ENCODE measurements around the gene ELL.

Gene ELL

DNA sequence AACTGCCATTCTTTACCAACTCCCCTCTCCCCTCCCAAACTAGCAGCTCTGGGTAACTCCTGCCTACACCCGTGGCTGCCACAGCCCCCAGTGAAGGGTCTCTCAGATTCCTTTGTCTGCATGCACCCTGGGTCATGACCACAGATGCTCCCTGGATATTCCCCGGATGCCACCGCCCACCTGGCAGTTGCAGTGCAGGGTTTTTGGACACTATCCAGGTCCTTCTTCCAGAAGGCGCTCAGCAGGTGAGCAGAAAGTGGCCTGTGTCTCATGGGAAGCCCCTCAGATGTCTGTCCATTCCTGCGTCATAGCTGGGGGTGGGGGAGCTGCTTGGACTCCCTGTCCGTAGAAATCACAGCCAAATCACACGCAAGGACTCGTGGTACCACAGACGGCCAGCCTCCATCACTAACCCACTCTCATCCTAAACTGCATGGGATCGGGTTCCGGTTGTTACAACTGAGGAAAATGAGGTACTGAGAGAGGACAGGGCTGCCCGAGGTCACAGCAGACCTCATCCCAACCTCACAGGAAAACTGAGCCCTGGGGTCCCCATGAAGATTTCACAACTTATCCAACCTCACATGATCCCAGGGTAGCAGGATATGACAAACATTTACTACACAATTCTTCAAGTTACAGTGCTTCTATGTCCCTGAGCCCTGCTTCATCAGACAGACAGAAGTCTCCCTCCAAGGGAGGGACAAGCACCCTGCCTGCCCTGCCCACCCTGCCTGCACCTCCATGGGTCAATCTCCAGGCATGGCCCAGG is 38.6 kb downstream of the ELL start:
- H3K36me3 ChIP-seq (ENCODE audit: insufficient read depth, low read length): no peaks in the 10 kb centered on the region
- no peak for DNase-seq (ENCODE audit: low read depth, low spot score)

GRCh38 chr19:18481505-18482222 is 40.2 kb downstream of the ELL start:
- DNase-seq (ENCODE audit: low read depth, low spot score): no peak
- TF ChIP-seq POLR2AphosphoS5 (IDR thresholded peaks at IDR 0.05; ENCODE audit: borderline replicate concordance, low read depth, low read length) (no peak), FOXP2 (optimal IDR thresholded peaks at IDR 0.05; ENCODE audit: control extremely low read depth, extremely low read length, insufficient read depth) (no peak), EZH2 (IDR thresholded peaks at IDR 0.05) (no peak)
- Histone ChIP-seq H3K9me3 (ENCODE audit: low read depth, low read length) (no peaks in the 10 kb centered on the region), H3K27ac (no peak overlapping the region), H3K4me3 (no peak overlapping the region), H3K36me3 (ENCODE audit: insufficient read depth, low read length) (no peaks in the 10 kb centered on the region), H3K9ac (ENCODE audit: insufficient read length) (no peak overlapping the region)

More for the DNA sequence above, 38.6 kb downstream of the ELL start:
- Histone ChIP-seq H3K9me3 (ENCODE audit: low read depth, low read length) (no peaks in the 10 kb centered on the region), H3K27ac (no peak overlapping the region), H3K4me3 (no peak overlapping the region), H3K9ac (ENCODE audit: insufficient read length) (no peak overlapping the region)
- TF ChIP-seq EZH2 (IDR thresholded peaks at IDR 0.05) (no peak), FOXP2 (optimal IDR thresholded peaks at IDR 0.05; ENCODE audit: control extremely low read depth, extremely low read length, insufficient read depth) (no peak), POLR2AphosphoS5 (IDR thresholded peaks at IDR 0.05; ENCODE audit: borderline replicate concordance, low read depth, low read length) (no peak)

GRCh38 chr19:18480006-18480691 is 41.7 kb downstream of the ELL start:
- Histone ChIP-seq H3K36me3 (ENCODE audit: insufficient read depth, low read length) (no peaks in the 10 kb centered on the region), H3K4me3 (no peak overlapping the region), H3K9ac (ENCODE audit: insufficient read length) (no peak overlapping the region), H3K27ac (no peak overlapping the region), H3K9me3 (ENCODE audit: low read depth, low read length) (no peaks in the 10 kb centered on the region)
- no peak for DNase-seq (ENCODE audit: low read depth, low spot score)
- no peak for TF ChIP-seq EZH2 (IDR thresholded peaks at IDR 0.05)
- no peak for TF ChIP-seq FOXP2 (optimal IDR thresholded peaks at IDR 0.05; ENCODE audit: control extremely low read depth, extremely low read length, insufficient read depth)
- no peak for TF ChIP-seq POLR2AphosphoS5 (IDR thresholded peaks at IDR 0.05; ENCODE audit: borderline replicate concordance, low read depth, low read length)

DNA sequence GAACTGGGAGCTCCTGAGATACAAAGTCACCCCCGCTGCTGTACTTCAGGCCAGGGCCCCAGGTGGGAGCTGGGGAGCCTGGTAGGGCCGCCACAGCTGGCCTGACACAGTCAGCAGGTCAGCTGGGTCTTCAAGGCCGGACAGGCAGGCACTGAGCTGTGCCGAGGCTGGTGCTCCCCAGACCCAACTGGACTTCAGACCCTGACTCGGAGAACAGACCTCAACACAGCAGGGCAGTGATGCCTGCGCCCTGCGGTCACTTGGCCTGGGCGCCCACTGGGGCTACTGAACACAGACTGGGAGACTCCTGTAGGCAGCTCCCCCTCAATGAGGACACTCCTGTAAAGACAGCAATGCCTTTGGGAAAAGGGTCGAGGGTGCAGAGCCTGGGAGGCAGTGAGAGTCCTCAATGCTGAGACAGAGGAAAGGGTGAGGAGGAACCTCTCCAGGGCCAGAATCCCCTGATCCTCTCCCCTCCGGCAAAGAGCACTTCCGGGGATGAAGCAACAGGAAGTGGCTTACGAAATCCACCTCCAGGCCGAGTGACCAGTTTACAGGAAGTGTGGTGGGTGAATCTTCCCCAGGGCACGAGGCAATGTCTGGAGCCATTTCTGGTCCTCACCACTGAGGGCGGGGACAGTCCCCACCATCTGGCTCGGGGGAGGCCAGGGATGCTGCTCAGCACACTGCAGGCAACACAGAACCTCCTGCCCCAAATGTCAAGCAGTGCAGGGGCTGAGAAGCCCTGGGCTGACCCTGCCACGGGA is 43.1 kb downstream of the ELL start:
- no peaks in the 10 kb centered on the region for H3K9me3 ChIP-seq (ENCODE audit: low read depth, low read length)
- H3K4me3 ChIP-seq: peak overlapping the region; percentile 28; the same call in 1 of the 2 replicates
- H3K27ac ChIP-seq: no peak overlapping the region
- DNase-seq (ENCODE audit: low read depth, low spot score): peak; percentile 35
- no peak overlapping the region for H3K9ac ChIP-seq (ENCODE audit: insufficient read length)
- H3K36me3 ChIP-seq (ENCODE audit: insufficient read depth, low read length): no peaks in the 10 kb centered on the region
- peak; percentile 44; the same call in 1 of the 2 replicates for TF ChIP-seq POLR2AphosphoS5 (IDR thresholded peaks at IDR 0.05; ENCODE audit: borderline replicate concordance, low read depth, low read length)
- no peak for TF ChIP-seq FOXP2 (optimal IDR thresholded peaks at IDR 0.05; ENCODE audit: control extremely low read depth, extremely low read length, insufficient read depth)

DNA sequence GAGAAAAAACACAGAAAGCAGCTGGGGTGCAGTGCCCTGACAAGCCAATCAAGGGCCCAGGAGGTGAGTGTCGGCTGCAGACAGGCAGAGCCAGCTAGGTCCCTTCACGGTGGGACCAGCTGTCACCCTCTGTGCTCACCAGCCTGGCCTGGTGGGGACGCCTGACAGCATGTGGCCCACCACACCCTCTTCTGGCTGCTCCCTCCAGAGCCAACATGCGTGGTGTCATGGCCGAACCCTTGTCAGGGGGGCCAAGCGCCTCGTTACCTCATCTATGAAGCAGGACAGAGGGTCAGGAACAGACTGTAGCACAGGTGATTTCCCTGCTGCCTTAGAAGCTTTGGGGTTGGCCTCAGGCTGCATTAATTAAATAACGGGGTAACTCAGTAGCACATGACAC is 43.9 kb downstream of the ELL start:
- no peak overlapping the region for H3K27ac ChIP-seq

DNA sequence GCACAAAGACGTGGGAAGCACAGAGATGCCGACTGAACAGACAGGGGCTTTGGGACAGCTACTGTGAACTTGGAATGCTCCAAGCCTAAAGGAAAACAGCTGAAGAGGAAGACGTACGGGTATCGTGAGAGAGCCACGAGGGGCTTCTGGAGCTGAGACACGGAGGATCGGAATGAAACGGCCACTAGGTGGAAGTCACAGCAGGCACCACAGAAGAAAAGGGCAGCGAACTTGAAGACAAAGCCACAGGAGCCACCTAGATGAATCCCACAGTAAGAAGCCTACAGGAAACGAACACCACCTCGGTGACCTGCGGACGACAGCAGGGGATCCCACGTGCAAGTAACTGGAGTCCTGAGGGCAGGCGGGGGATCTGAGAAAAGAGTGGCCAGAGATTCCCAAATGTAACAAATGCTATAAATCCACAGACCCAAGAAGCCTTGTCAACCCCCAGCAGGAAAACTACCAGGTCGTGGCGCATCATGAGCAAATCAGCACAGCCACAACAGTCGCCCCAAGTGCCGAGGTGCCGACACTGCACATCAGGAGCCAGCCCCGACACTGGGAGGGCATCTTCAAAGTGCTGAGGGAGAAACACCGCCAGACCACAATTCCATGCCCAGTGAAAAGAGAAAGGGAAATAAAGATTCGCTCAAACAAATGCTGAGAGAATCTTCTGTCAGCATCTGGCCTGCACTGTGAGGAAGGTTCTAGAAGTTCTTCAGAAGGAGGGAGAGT is 44.7 kb downstream of the ELL start:
- Histone ChIP-seq H3K9ac (ENCODE audit: insufficient read length) (no peak overlapping the region), H3K4me3 (no peak overlapping the region), H3K36me3 (ENCODE audit: insufficient read depth, low read length) (no peaks in the 10 kb centered on the region), H3K27ac (peak overlapping the region; percentile 74), H3K9me3 (ENCODE audit: low read depth, low read length) (no peaks in the 10 kb centered on the region)
- no peak for DNase-seq (ENCODE audit: low read depth, low spot score)
- TF ChIP-seq FOXP2 (optimal IDR thresholded peaks at IDR 0.05; ENCODE audit: control extremely low read depth, extremely low read length, insufficient read depth): no peak

More for the DNA sequence above, 43.9 kb downstream of the ELL start:
- Histone ChIP-seq H3K4me3 (no peak overlapping the region), H3K9ac (ENCODE audit: insufficient read length) (no peak overlapping the region), H3K9me3 (ENCODE audit: low read depth, low read length) (no peaks in the 10 kb centered on the region), H3K36me3 (ENCODE audit: insufficient read depth, low read length) (no peaks in the 10 kb centered on the region)
- DNase-seq (ENCODE audit: low read depth, low spot score): no peak
- TF ChIP-seq FOXP2 (optimal IDR thresholded peaks at IDR 0.05; ENCODE audit: control extremely low read depth, extremely low read length, insufficient read depth): no peak

DNA sequence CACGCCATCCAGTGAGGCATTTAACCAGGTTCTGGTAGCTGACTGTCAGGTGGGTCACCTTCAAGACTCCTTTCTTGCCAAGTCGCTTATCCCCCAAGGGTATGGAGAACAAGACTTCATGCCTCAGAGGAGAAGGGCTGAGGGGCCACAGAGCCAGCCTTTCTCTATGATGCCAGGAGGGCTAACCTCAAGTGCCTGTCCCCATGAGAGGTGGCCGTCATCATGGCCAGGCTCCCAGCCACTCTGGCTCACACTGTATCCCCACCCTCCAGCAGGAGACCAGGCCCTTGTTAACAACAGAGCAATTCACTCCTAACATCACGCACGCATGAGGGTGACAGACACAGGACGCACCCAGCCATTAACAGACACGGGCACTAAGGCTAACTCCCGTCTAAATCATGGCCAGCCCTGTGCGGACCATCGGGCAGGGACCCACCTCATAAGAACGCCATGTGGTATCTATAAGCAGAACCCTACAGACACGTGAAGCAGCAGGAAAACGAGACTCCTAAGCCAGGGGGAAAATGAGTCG is 45.3 kb downstream of the ELL start:
- TF ChIP-seq EZH2 (IDR thresholded peaks at IDR 0.05) (no peak), POLR2AphosphoS5 (IDR thresholded peaks at IDR 0.05; ENCODE audit: borderline replicate concordance, low read depth, low read length) (no peak), FOXP2 (optimal IDR thresholded peaks at IDR 0.05; ENCODE audit: control extremely low read depth, extremely low read length, insufficient read depth) (no peak)
- Histone ChIP-seq H3K36me3 (ENCODE audit: insufficient read depth, low read length) (no peaks in the 10 kb centered on the region), H3K9me3 (ENCODE audit: low read depth, low read length) (no peaks in the 10 kb centered on the region), H3K9ac (ENCODE audit: insufficient read length) (no peak overlapping the region), H3K27ac (peak overlapping the region; percentile 74), H3K4me3 (no peak overlapping the region)
- no peak for DNase-seq (ENCODE audit: low read depth, low spot score)

Measured in SK-N-MC (cell line).